OCI-M2 (cell line): ENCODE measurements around the gene DERL3.

Experiments
- DNase-seq: peaks from one replicate; lab custom pipeline; 2025; ENCODE audit not compliant: unreplicated experiment; lab: John Stamatoyannopoulos, UW

The DERL3 gene

GRCh38 chr22:23832226-23833016 lies 6.4 kb downstream of the DERL3 start:
- no peak for DNase-seq

DNA sequence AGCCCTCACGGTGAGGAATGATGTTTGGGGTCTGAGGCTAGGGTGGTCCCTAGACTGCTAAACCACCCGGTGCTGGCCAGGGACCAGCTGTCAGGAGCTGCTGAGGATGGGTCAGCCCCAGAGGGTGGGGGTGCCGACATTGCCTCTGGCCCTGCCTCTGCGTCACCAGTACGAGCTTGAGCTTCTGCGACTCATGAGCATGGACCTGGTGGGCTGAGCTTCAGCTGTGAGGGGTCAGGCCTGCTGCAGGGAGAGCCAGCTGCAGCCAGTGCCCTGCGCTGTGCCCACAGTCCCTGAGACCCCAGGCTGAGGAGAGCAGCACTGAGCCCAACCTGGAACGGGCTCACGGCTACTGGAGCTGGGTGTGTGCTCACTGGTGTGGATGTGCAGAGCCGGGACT lies 7.0 kb downstream of the DERL3 start:
- no peak for DNase-seq

DNA sequence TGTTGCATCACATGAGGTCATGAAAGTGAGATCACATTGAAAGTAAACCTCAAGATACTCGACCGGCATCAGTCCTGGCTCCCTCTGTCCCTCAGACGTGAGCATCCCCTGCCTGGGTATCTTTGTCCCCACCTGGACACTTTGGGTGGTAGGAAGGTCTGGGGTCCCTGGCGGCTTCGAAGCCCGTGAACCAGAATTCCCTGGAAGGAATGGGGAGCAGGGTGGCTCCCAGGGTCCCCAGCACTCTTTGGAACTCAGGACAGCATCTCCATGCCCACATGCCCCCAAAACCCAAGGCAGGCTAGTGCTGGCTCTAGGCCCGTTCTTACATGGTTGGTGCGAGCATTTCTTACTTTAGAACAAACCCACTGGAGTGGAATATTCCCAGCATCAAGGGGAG lies 7.5 kb downstream of the DERL3 start:
- DNase-seq = no peak

- no peak for DNase-seq
Observed at GRCh38 chr22:23829845-23830372, 8.9 kb downstream of the DERL3 start.

GRCh38 chr22:23828800-23829680 lies 9.8 kb downstream of the DERL3 start:
- DNase-seq = no peak

DNA sequence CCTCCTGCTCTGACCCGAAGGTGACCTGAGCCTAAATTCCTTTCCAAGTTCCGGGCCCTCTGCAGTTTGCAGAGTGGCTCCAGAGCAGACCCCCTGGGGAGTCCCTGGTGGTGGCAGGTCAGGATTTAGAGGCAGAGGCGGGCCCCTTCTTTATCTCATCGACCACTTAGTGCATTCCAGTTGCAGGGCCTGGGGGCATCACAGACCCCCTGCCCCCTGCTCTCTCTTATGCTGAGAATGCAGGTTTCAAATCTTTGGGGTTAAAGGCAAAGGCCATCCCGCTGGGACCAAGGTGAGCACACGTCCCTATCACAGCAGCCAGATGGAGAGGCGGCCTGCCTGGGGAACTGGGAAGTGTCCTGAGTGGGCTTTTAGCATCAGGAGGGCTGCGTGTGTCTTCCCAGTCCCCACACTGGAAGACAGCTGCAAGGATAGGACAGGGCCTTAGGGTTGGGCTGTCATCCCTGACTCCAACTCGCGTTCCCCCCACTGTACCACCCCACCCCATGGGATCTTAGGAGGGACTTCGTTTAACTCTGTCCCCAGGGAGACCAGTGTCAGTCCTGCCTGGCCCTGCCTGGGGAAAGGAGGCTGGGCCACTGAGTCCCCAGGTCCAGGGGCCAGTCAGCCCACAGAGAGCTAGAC lies 11.3 kb downstream of the DERL3 start:
- DNase-seq = no peak

- DNase-seq = no peak
Observed at GRCh38 chr22:23826510-23827350, 12.1 kb downstream of the DERL3 start.

DNA sequence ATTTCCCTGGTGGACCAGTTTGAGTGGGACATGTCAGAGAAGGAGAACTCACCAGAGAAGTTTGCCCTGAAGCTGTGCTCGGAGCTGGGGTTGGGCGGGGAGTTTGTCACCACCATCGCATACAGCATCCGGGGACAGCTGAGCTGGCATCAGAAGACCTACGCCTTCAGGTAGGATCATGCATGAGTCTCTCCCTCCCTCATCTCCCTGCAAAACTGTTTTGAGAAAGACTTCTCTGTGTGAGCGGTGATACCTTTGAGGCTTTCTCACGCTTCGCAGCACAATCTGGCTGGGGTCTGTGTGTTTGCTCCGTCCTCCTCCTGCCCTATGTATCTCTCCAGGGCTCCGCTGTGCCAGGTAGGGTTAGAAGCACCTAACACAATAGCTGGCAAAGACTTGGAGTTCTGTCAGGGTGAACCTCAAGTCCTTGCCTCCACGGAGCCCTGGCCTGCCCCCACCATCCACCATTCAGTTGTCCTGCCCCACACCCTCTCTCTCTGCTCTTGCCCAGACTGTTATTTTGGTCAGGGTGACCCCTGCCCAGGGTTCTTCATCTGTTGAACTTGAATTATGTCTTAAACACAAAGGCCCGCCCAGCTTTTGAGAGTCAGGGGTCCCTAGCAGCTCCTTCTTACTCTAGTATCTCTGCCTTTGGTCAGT lies 13.4 kb downstream of the DERL3 start:
- DNase-seq = no peak

- no peak for DNase-seq
Observed at GRCh38 chr22:23824476-23825245, 14.1 kb downstream of the DERL3 start.

DNA sequence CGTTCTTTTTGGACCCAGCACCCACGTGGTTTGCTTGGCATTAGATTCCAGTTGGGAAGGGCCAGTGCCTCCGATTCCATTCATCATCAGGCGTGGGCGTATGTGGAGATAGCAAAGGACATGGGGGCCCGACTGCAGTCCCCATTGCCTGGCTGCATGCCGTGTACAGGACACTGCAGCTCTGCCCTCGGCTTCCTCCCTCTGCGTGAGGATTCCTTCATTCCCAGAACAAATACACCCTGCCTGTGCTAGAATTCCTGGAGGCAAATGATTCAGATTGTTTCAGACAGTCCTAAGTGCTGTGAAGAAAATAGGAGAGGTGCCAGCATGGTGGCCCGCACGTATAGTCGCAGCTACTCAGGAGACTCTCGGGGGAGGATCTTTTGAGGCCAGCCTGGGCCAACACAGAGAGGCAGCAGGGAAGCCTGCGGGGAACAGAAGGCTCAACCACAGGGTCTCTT lies 15.4 kb downstream of the DERL3 start:
- no peak for DNase-seq

DNA sequence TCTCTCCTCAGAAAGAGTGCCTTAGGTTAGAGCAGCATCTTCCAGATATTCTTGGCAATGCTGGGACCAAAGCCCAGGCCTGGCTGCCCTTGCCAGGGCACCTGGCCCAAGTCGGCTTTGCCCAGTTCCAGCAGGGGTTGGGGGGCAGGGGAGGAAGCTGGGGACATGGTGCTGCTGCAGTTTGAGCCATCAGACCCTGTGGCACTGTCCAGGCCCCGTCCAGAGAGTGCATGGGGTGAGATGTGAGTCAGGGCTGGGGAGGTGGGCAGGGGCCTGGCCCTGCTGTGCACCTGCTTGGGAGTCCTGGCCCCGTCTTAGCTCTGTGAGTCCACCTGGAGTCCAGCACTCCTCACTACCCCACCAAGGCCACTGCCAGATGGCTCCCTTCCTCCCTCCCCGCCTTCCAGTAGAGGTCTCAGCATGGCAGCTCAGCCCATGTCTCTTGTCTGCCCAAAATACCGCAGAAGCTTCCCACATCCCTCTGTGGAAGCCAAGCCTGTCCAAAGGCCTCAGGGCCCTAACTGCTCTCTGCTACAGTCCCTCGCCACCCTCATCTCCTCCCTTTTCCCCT lies 16.6 kb downstream of the DERL3 start:
- no peak for DNase-seq

- no peak for DNase-seq
Observed at GRCh38 chr22:23820748-23821211, 18.0 kb downstream of the DERL3 start.

GRCh38 chr22:23818541-23818940 lies 20.3 kb downstream of the DERL3 start:
- DNase-seq = no peak

GRCh38 chr22:23817146-23817545 lies 21.7 kb downstream of the DERL3 start:
- no peak for DNase-seq

DNA sequence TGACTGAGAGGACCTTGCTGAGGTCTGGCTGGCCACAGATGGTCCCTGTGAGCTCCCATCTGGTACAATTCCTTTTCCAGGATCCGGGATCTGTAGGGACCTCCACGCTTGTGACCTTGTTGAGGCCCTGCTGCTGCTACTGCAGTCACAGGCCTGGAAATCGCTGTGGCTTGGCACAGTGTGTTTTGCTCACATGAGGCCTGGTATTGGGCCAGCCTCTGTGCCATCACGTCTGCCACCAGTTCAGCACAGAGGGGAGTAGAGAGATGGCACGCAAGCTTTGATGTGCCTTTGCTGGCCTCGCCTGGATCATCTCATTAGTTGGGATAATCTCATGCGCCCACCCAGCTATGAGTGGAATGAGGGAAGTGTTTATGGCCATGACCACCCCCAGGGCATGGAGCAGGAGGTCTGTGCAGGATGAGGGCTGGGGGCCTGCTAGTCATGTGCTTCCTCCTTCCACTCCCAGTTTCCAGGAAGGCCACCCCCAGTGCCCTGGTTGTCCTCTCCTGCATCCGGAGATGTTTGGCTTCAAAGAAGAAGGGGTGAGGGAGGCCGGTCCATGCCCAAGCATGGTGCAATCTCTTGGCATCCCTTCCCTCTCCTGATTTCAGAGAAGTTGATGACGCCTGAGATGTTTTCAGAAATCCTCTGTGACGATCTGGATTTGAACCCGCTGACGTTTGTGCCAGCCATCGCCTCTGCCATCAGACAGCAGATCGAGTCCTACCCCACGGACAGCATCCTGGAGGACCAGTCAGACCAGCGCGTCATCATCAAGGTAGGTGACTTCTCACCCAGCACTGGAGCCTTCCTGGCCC lies 22.4 kb downstream of the DERL3 start:
- no peak for DNase-seq

DNA sequence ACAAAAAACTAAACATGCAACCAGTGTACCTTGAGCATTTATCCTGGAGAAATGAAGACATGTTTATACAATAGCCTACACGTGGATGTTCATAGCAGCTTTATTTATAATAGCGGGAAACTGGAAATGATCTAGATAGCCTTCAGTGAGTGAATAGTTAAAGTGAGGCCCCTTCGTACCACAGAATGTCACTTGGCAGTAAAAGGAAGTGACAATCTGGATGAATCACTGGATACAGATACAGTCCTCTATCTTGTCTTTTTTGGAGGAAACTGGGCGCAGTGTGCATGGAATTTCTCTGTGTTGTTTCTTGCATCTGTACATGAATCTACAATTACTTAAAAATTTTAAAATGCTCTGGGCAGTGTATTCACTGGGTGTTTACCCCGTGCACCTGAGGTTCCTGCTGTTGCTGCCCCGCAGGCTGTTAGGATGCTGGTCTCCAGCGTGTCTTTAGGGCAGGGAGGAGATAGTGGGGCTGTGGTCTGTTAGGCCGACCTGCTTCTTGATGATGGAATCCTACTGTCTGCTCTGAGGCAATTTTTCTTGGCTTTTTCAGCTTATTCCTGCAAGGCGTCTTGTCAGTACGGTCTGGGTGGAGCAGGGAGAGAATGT lies 23.2 kb downstream of the DERL3 start:
- no peak for DNase-seq

- DNase-seq = no peak
Observed at GRCh38 chr22:23812378-23812777, 26.4 kb downstream of the DERL3 start.
